NCI-H1092 treated with DMSO at 0.1 percent for 48 hours (cell line): ENCODE results near the gene FMN2.

Source experiments
- DNase-seq: peaks from one replicate; lab custom pipeline; 2025; lab: John Stamatoyannopoulos, UW

The FMN2 gene

DNA sequence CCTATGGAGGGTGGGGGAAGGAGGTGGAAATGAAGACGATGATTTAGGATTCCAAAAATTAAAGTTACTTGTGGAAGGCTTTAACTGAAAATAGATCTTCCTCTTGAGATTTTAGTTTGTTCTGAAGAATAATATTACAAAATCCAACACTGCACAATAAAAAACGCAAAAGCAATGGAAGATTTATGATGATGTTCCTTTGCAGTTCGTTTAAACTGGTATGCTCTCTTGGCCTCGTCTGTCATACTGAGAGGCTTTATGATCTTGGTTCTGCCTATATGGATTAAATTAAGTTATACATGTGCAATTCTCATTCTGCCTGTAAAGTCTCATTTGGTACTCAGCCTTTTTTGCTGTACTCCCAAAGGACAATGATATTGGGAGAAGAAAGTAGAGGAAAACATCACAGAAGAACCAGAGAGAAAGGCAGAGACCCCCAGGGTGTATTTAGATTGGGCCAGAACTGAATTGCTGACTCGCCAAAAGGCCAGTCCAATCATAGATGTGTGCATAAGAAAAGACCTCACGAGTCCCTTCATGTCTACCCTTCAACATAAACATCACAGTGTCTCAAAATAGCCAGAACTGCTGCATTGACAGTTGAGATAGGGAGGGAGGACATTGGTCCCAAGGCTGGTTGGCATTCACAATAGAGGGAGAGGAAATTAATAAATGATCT lies 331.7 kb downstream of the FMN2 start:
- no peak for DNase-seq

DNA sequence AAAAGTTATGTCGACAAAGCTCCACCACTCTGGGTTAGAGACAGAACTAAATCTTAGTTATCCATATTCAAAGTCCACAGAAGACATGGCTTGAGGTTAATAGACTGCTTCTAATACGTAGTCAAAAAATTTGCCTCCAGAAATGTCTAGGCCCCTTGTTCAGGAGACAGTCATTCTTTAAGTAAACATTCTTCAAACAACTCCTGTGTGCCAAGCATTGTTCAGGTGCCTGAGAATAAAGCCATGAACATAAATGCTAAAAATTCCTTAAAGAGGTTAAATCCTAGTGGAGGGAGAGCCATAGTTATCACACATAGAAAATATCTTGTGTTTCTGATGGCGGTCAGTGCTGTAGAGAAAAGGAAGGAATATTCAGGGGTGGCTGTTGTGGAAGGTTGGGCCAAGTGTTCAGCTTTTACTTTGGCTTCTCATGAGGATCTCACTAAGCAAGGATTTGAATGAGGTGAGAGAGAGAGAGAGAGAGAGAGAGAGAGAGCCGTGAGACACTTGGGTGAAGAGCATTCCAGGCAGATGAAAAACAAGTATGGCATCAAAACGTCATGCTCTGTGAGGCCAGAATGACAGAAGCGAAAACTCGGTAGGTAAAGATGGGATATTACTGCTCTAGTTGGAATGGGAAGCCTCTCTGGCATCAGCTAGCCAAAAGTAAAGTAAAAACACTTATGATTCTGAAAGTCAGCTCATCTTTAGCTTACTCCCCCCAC lies 333.2 kb downstream of the FMN2 start:
- no peak for DNase-seq

DNA sequence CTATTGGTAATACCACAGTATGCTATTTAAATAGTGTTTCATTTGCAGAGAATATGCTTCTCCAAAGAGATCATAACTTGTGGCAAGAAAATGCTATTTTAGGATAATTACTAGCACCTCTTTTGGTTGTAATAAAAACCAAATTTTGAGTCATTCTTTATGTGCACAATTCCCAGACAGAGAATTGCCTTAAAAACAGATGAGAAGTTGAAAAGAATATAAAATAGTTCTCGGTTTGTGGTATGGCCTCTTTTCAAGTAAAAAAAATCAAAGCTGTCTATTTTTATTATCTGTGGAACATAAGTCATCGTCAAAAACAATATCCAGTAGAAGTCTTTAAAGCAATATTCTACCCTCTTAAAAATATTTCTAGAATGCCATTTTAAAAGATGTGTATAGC lies 334.4 kb downstream of the FMN2 start:
- no peak for DNase-seq

- DNase-seq: no peak
Measured at GRCh38 chr1:240435996-240436566, 344.4 kb downstream of the FMN2 start.

- no peak for DNase-seq
Measured at GRCh38 chr1:240441669-240442068, 350.0 kb downstream of the FMN2 start.

GRCh38 chr1:240445369-240445768 lies 353.7 kb downstream of the FMN2 start:
- no peak for DNase-seq

DNA sequence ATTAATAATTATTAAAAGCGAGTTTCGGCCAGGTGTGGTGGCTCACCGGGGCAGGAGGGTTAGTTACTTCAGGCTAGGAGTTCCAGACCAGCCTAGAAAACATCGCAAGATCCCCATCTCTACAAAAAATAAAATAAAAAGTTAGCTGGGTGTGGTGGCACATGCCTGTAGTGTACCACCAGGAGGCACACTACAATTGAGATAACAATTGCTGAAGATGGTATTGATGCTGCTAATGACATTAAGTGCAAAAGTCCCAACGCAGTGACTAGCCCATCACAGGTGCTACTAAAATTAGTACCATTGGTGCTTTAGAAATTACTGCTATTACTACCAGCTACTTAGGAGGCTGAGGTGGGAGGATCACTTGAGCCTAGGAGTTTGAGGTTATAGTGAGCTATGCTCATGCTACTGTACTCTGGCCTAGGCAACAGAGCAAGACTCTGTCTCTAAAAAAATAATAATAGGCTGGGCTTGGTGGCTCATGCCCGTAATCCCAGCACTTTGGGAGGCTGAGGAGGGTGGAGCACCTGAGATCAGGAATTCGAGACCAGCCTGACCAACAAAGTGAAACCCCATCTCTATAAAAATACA lies 363.6 kb downstream of the FMN2 start:
- no peak for DNase-seq

GRCh38 chr1:240457203-240457602 lies 365.5 kb downstream of the FMN2 start:
- no peak for DNase-seq

- no peak for DNase-seq
Measured at GRCh38 chr1:240462277-240462676, 370.6 kb downstream of the FMN2 start.

GRCh38 chr1:240462766-240463395 lies 371.2 kb downstream of the FMN2 start:
- DNase-seq: no peak

- DNase-seq: no peak
Measured at GRCh38 chr1:240464099-240464498, 372.4 kb downstream of the FMN2 start.

DNA sequence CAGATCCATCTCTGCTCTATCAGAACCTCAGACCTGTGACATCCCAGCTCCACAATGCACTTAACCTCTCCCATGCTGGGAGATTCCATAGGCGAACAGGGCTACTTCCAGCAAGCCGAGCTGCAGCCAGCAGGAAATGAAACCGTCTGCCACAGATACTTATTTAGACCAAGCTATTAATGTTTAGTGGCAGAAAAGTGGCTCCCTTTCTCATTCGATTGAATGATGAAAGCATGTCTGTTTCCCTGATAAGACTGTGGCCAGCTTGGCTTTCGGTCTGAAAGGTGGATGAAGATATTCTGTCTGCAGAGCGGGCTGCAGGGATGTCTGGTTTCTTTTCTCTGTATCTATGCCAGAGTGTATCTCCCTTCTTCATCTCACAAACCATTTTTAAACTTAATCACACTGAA lies 373.9 kb downstream of the FMN2 start:
- no peak for DNase-seq

- no peak for DNase-seq
Measured at GRCh38 chr1:240466509-240466908, 374.8 kb downstream of the FMN2 start.

DNA sequence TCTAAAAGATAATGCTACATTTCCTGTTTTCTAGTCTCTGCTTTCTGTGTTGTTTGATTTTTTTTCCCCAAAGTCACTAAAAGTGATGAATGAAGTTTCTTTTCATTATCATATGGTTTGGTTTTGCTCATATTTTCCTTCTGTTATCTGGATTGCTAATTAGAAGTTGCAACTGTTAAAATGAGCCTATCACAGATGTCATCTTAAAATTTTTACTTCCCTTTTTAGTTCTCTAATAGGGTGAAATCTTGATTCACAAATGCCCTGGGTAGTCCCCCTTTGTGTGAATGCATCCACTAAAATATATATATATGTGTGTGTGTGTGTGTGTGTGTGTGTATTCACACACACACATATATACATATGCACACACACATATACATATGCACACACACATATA lies 376.2 kb downstream of the FMN2 start:
- DNase-seq: no peak

DNA sequence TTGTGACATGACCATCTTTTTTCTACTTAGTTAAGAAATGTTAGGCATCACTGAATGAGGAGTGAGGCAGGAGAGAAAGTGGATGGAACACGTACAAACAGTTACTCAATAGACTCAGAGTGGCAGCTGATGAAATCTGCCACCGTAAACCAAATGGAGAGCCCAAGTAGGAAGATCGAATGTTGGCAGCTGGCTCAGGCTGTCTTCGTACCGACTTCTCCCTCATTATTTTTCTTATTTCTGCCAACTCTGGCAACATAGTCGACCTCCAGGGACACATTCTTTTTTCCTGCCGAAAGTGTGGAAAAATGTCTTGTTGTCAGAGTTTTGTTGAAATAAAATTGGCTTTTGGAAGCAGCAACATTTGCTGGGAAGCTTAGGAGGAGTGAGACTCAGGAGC lies 377.0 kb downstream of the FMN2 start:
- no peak for DNase-seq

- DNase-seq: no peak
Measured at GRCh38 chr1:240474133-240474614, 382.5 kb downstream of the FMN2 start.

DNA sequence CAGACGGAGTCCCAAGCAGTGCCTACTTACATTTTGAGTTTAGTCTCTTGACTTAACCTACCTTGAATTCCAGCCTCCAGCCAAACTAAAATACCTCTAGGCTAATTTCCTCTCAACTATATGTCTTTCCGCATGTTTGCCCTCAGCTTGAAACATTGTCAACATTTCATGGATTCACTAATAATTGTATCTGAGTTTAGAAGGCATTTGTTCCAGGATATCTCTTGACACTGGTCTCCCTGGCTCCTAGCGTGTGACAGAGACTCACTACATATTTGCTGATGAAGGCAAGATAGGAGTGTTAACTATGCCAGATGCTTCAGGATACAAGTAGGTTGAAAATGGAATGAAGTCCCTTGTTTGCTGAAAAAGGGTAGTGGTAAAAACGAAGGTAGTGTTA lies 384.1 kb downstream of the FMN2 start:
- no peak for DNase-seq

DNA sequence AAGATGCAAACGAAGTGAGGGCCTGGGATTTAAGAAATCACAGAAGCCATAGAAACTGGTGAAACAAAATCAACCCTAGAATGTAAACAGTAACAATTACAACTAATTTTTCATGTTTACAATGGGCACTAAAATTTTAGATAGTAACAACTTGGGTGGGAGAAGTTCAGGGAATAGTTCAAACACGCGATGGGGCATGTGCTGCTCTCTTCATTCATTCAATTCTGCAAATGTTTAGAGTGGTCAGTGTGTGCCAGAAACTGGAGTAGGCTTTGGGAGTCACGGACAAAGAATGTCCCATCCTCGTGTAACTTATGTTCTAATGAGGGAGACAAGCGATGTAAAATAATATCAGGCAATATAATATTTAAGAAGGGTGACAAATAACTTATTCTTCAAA lies 386.9 kb downstream of the FMN2 start:
- DNase-seq: no peak

DNA sequence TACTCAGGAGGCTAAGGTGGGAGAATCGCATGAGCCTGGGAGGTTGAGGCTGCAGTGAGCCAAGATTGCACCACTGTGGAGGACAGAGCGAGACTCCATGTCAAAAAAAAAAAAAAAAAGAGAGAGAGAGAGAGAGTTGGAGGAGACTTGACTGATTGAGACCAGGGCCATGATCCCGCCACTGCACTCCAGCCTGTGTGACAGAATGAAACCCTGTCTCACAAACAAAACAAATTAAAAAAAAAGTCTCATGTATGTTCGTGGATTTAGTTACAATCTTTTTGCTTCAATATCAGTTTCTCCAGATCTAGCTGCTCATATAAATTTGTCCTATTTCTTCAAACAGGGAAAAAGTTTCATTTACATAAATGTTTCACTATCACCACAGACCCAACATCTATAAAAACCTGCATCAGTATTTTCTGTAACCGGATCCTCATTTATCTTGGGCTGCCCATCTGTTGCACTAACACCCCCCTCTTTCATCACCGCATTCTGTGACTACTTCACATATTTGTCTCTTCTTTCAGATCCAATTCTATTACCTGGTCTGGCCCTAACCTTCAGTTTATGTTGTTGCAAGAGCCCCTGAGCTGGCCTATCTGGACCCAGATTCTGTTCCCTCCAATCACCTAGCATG lies 393.2 kb downstream of the FMN2 start:
- no peak for DNase-seq

DNA sequence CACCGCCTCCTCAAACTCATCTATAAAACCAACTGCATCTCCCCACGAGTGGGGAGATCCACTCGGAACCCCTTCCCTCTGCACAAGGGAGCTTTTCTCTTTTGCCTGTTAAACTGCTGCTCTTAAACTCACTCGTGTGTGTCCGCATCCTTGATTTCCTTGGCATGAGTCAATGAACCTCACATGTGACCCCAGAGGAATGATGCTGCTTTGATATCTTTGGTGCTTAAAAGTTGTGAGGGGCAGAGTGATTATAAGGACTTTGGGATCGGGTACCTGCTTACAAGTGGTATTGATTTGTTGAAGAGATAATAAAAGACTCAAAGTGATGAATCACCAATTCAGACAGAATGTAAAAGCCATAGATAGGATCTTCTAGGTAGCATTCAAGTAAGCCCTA lies 394.9 kb downstream of the FMN2 start:
- no peak for DNase-seq

- DNase-seq: no peak
Measured at GRCh38 chr1:240487493-240487892, 395.8 kb downstream of the FMN2 start.

GRCh38 chr1:240491156-240491555 lies 399.5 kb downstream of the FMN2 start:
- no peak for DNase-seq
